ENCODE measurements around the gene RAB11FIP3.
A peak's percentile ranks its signal among the peaks of the same experiment; 100 is the strongest.

The RAB11FIP3 gene

DNA sequence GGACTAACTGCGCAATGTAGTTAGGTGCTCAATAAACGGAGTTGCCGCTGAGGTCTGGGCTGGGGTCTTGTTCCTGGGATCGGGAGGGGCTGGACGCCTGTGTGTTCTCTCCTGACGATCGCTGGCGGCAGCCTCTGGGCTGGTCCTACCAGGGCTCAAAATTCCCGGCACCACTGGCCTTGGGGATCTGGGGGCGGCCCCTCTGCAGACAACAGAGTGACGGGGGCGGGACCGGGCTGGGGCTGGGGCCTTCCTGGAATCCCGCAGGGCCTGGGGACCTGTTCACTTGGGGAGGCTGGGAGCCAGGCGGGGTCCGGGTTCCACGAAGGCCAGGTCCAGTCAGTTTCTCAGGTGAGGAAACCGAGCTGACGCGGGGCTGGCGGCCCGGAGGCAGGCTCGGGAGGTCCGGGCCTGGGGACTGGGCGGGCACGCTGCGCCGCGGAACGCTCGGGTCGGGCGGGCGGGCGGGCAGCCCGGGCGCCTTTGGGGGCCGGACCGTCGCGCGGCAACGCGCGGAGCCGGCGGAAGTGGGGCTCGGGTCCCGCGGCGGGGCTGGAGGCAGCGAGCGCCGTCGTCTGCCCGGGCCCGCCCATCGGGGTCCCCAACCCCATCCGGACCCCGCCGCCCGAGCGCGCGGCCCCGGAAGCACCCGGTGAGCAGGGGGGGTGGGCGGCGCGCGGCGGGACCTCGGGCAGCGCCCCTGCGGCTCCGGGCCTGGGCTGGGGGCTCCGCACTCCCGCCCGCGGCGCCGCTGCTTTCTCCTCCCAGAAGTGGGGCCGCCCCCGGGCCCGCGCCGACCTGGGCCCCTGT is 144.2 kb downstream of the RAB11FIP3 start, which contains the start of gene PIGQ:
Gene PIGQ, plus strand, starts transcription at position 524 of the 810 bp plus-strand sequence. CDS start 4,107 bp downstream, outside the sequence.
- peak; percentile 47 for DNase-seq
